ENCODE data around the gene PBLD.

The PBLD gene

GRCh38 chr10:68239069-68239468 is 93.7 kb downstream of the PBLD start:
- H3K36me3 ChIP-seq (ENCODE audit: insufficient read depth, low read length) = no peaks in the 10 kb centered on the region
- H3K9me3 ChIP-seq (replicated peaks; ENCODE audit: low read length) = no peaks in the 10 kb centered on the region
- peaks cover 3% of the 10 kb centered on the region for H3K27me3 ChIP-seq (ENCODE audit: control insufficient read depth, insufficient read depth, low read length)
- no peak overlapping the region for H3K4me3 ChIP-seq (ENCODE audit: low read length)
- H3K4me2 ChIP-seq (ENCODE audit: low read length) = no peak overlapping the region
- H3K4me1 ChIP-seq (ENCODE audit: control insufficient read depth, insufficient read depth, low read length) = no peaks in the 10 kb centered on the region
- H3K9ac ChIP-seq (ENCODE audit: low read depth, low read length) = no peak overlapping the region

GRCh38 chr10:68238371-68238770 is 94.4 kb downstream of the PBLD start:
- Histone ChIP-seq H3K27me3 (ENCODE audit: control insufficient read depth, insufficient read depth, low read length) (peaks cover 3% of the 10 kb centered on the region), H3K9ac (ENCODE audit: low read depth, low read length) (no peak overlapping the region), H3K9me3 (replicated peaks; ENCODE audit: low read length) (no peaks in the 10 kb centered on the region), H3K36me3 (ENCODE audit: insufficient read depth, low read length) (no peaks in the 10 kb centered on the region), H3K4me1 (ENCODE audit: control insufficient read depth, insufficient read depth, low read length) (no peaks in the 10 kb centered on the region), H3K4me2 (ENCODE audit: low read length) (no peak overlapping the region), H3K4me3 (ENCODE audit: low read length) (no peak overlapping the region)

GRCh38 chr10:68237173-68237572 is 95.6 kb downstream of the PBLD start:
- Histone ChIP-seq H3K4me1 (ENCODE audit: control insufficient read depth, insufficient read depth, low read length) (no peaks in the 10 kb centered on the region), H3K36me3 (ENCODE audit: insufficient read depth, low read length) (no peaks in the 10 kb centered on the region), H3K9me3 (replicated peaks; ENCODE audit: low read length) (no peaks in the 10 kb centered on the region), H3K9ac (ENCODE audit: low read depth, low read length) (no peak overlapping the region), H3K4me3 (ENCODE audit: low read length) (no peak overlapping the region), H3K4me2 (ENCODE audit: low read length) (no peak overlapping the region), H3K27me3 (ENCODE audit: control insufficient read depth, insufficient read depth, low read length) (peaks cover 3% of the 10 kb centered on the region)

- H3K9me3 ChIP-seq (replicated peaks; ENCODE audit: low read length) = no peaks in the 10 kb centered on the region
- H3K4me2 ChIP-seq (ENCODE audit: low read length) = no peak overlapping the region
- H3K9ac ChIP-seq (ENCODE audit: low read depth, low read length) = no peak overlapping the region
- H3K36me3 ChIP-seq (ENCODE audit: insufficient read depth, low read length) = no peaks in the 10 kb centered on the region
- no peak overlapping the region for H3K4me3 ChIP-seq (ENCODE audit: low read length)
- H3K4me1 ChIP-seq (ENCODE audit: control insufficient read depth, insufficient read depth, low read length) = peaks cover 10% of the 10 kb centered on the region
- peaks cover 3% of the 10 kb centered on the region for H3K27me3 ChIP-seq (ENCODE audit: control insufficient read depth, insufficient read depth, low read length)
Observed at GRCh38 chr10:68235581-68235980, 97.1 kb downstream of the PBLD start.

- Histone ChIP-seq H3K4me2 (ENCODE audit: low read length) (no peak overlapping the region), H3K27me3 (ENCODE audit: control insufficient read depth, insufficient read depth, low read length) (peaks cover 3% of the 10 kb centered on the region), H3K9ac (ENCODE audit: low read depth, low read length) (no peak overlapping the region), H3K4me1 (ENCODE audit: control insufficient read depth, insufficient read depth, low read length) (peaks cover 11% of the 10 kb centered on the region), H3K36me3 (ENCODE audit: insufficient read depth, low read length) (no peaks in the 10 kb centered on the region), H3K4me3 (ENCODE audit: low read length) (no peak overlapping the region), H3K9me3 (replicated peaks; ENCODE audit: low read length) (no peaks in the 10 kb centered on the region)
Observed at GRCh38 chr10:68235111-68235510, 97.6 kb downstream of the PBLD start.

- Histone ChIP-seq H3K9ac (ENCODE audit: low read depth, low read length) (no peak overlapping the region), H3K4me2 (ENCODE audit: low read length) (no peak overlapping the region), H3K4me3 (ENCODE audit: low read length) (no peak overlapping the region), H3K4me1 (ENCODE audit: control insufficient read depth, insufficient read depth, low read length) (peaks cover 11% of the 10 kb centered on the region), H3K27me3 (ENCODE audit: control insufficient read depth, insufficient read depth, low read length) (peaks cover 3% of the 10 kb centered on the region), H3K9me3 (replicated peaks; ENCODE audit: low read length) (no peaks in the 10 kb centered on the region), H3K36me3 (ENCODE audit: insufficient read depth, low read length) (no peaks in the 10 kb centered on the region)
Observed at GRCh38 chr10:68233046-68233445, 99.7 kb downstream of the PBLD start.

Measured in skeletal muscle satellite cell (primary cell).